ENCODE results near the gene LRBA. TPM values are rescaled to one million over a fixed set of nuclear protein-coding genes. Genes with fewer than 3 reads are reported as not detected.

The LRBA gene
- total and polyA plus RNA-seq, 3 donors from 2014 or later: 24.6 to 61.1 (median 60.8) TPM

GRCh38 chr4:150579551-150580234 lies 435.4 kb downstream of the LRBA start:
- 47 to 53% methylated on average over 25 to 66 of the region's 66 CpGs for WGBS, 2 donors
- H3K4me3 ChIP-seq: peak overlapping the region; percentile 12 to 23
- H3K36me3 ChIP-seq (ENCODE audit: low read depth, missing control alignments): no peaks in the 10 kb centered on the region
- DNase-seq: peak; percentile 22
- intact Hi-C loops (cut with DNase I; ENCODE audit: low total_unique reads): no loop called here
- H3K9me3 ChIP-seq: no peaks in the 10 kb centered on the region
- no peaks in the 10 kb centered on the region for H3K27me3 ChIP-seq
- TF ChIP-seq POLR2A (IDR thresholded peaks at IDR 0.05): no peak
- TF ChIP-seq, protein P1, sequence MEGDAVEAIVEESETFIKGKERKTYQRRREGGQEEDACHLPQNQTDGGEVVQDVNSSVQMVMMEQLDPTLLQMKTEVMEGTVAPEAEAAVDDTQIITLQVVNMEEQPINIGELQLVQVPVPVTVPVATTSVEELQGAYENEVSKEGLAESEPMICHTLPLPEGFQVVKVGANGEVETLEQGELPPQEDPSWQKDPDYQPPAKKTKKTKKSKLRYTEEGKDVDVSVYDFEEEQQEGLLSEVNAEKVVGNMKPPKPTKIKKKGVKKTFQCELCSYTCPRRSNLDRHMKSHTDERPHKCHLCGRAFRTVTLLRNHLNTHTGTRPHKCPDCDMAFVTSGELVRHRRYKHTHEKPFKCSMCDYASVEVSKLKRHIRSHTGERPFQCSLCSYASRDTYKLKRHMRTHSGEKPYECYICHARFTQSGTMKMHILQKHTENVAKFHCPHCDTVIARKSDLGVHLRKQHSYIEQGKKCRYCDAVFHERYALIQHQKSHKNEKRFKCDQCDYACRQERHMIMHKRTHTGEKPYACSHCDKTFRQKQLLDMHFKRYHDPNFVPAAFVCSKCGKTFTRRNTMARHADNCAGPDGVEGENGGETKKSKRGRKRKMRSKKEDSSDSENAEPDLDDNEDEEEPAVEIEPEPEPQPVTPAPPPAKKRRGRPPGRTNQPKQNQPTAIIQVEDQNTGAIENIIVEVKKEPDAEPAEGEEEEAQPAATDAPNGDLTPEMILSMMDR (IDR thresholded peaks at IDR 0.05): no peak
- no peaks in the 10 kb centered on the region for H3K4me1 ChIP-seq
- no peak overlapping the region for H3K27ac ChIP-seq

- peak overlapping the region; percentile 12 to 23 for H3K4me3 ChIP-seq
- H3K36me3 ChIP-seq (ENCODE audit: low read depth, missing control alignments): no peaks in the 10 kb centered on the region
- DNase-seq: no peak
- no peaks in the 10 kb centered on the region for H3K9me3 ChIP-seq
- WGBS, 2 donors: 54 to 65% methylated on average over 12 of the region's 12 CpGs
- H3K27ac ChIP-seq: no peak overlapping the region
- TF ChIP-seq POLR2A (IDR thresholded peaks at IDR 0.05): no peak
- TF ChIP-seq, protein P1 (IDR thresholded peaks at IDR 0.05): no peak
- no peaks in the 10 kb centered on the region for H3K27me3 ChIP-seq
- H3K4me1 ChIP-seq: no peaks in the 10 kb centered on the region
- intact Hi-C loops (cut with DNase I; ENCODE audit: low total_unique reads): no loop called here
These were observed 436.2 kb downstream of the LRBA start for GRCh38 chr4:150578745-150579501.

DNA sequence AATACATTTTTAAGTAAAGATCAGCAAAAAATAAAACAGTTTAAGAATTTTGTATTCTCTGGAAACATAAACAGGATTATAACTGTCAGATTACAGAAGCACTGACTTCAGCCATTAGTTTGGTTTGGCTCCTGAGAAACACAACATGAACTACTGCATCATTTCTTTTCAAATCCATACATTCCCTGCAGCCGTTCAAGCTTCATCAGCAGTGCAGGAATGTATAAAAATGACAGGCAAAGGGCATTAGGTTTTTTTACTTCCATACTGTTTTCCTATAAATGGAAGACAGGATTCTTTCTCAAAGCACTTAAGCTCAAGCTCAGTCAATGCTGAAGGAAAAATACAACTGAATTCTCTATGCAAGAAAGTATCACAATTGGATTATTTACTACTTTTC lies 437.3 kb downstream of the LRBA start:
- Histone ChIP-seq H3K4me3 (no peak overlapping the region), H3K36me3 (ENCODE audit: low read depth, missing control alignments) (no peaks in the 10 kb centered on the region), H3K27ac (no peak overlapping the region), H3K27me3 (no peaks in the 10 kb centered on the region), H3K4me1 (no peaks in the 10 kb centered on the region), H3K9me3 (no peaks in the 10 kb centered on the region)
- no peak for DNase-seq
- intact Hi-C loops (cut with DNase I; ENCODE audit: low total_unique reads): no loop called here
- 55 to 70% methylated on average over 1 of the region's 1 CpG for WGBS, 2 donors
- TF ChIP-seq, protein P1 (IDR thresholded peaks at IDR 0.05): no peak
- no peak for TF ChIP-seq POLR2A (IDR thresholded peaks at IDR 0.05)

- DNase-seq: no peak
- WGBS, 2 donors: 76 to 89% methylated on average over 3 of the region's 3 CpGs
- intact Hi-C loops (cut with DNase I; ENCODE audit: low total_unique reads): no loop called here
- Histone ChIP-seq H3K27ac (no peak overlapping the region), H3K36me3 (ENCODE audit: low read depth, missing control alignments) (no peaks in the 10 kb centered on the region), H3K4me1 (no peaks in the 10 kb centered on the region), H3K27me3 (no peaks in the 10 kb centered on the region), H3K4me3 (no peak overlapping the region), H3K9me3 (no peaks in the 10 kb centered on the region)
- TF ChIP-seq POLR2A (IDR thresholded peaks at IDR 0.05): no peak
- TF ChIP-seq, protein P1 (IDR thresholded peaks at IDR 0.05): no peak
These were observed 440.4 kb downstream of the LRBA start for GRCh38 chr4:150574678-150575077.

All from testis (tissue), 3 donors.